Fibroblast of the aortic adventitia (primary cell): Measurements from ENCODE around the gene MARVELD3. TPM values are rescaled to one million over a fixed set of nuclear protein-coding genes. Genes with fewer than 3 reads are reported as not detected.
"Not testable (repeated sequence)": the region's sequence is repeated elsewhere in the genome, so short reads cannot be mapped to it uniquely, and the experiment has no call there.

Source experiments
- DNase-seq: peaks from one replicate; pipeline ENCODE4 v3.0.0-alpha.2; 2010; ENCODE audit warnings: low read depth
- H3K4me3 ChIP-seq: 2 replicates; pipeline ENCODE4 v1.5.1; 2011; ENCODE audit warnings: low read depth, mild to moderate bottlenecking, control low read depth, low read length, moderate library complexity
- CTCF ChIP-seq: IDR thresholded peaks from 2 replicates; pipeline ENCODE4 v1.5.1; 2011; ENCODE audit warnings: mild to moderate bottlenecking, low read length, control low read depth, inconsistent platforms; ENCODE audit not compliant: insufficient read depth
- total RNA-seq: library from RNA; depleted of rRNA; stranded (reverse); fragments of >200 nt; gene quantifications from 2 replicates; pipeline ENCODE4 v1.2.3, GENCODE V29; 2012; ENCODE audit warnings: low replicate concordance

MARVELD3 gene
- total RNA-seq, 1 donor = not detected

- DNase-seq = no peak
- H3K4me3 ChIP-seq = no peak overlapping the region
- TF ChIP-seq CTCF = no peak
Observed at GRCh38 chr16:71591917-71592316, 34.1 kb upstream of the MARVELD3 start.

GRCh38 chr16:71593048-71593999 lies 32.7 kb upstream of the MARVELD3 start:
- no peak overlapping the region for H3K4me3 ChIP-seq
- no peak for TF ChIP-seq CTCF
- DNase-seq = no peak

GRCh38 chr16:71594000-71594646 lies 31.9 kb upstream of the MARVELD3 start:
- DNase-seq = no peak
- no peak overlapping the region for H3K4me3 ChIP-seq
- no peak for TF ChIP-seq CTCF

GRCh38 chr16:71595340-71595826 lies 30.6 kb upstream of the MARVELD3 start:
- H3K4me3 ChIP-seq, DNase-seq: not testable (repeated sequence)

- H3K4me3 ChIP-seq, DNase-seq: not testable (repeated sequence)
Observed at GRCh38 chr16:71598426-71598825, 27.6 kb upstream of the MARVELD3 start.

GRCh38 chr16:71600822-71601221 lies 25.2 kb upstream of the MARVELD3 start:
- no peak for TF ChIP-seq CTCF
- DNase-seq = no peak
- no peak overlapping the region for H3K4me3 ChIP-seq

- TF ChIP-seq CTCF = no peak
- H3K4me3 ChIP-seq = no peak overlapping the region
- no peak for DNase-seq
Observed at GRCh38 chr16:71609066-71609465, 16.9 kb upstream of the MARVELD3 start.

- no peak for TF ChIP-seq CTCF
- no peak overlapping the region for H3K4me3 ChIP-seq
- DNase-seq = peak; percentile 9
Observed at GRCh38 chr16:71610447-71610846, 15.5 kb upstream of the MARVELD3 start.
